ENCODE data around the gene UBASH3A.
"Not testable (repeated sequence)": the region's sequence is repeated elsewhere in the genome, so short reads cannot be mapped to it uniquely, and the experiment has no call there.

Gene UBASH3A

GRCh38 chr21:42407476-42407875 lies 3.8 kb downstream of the UBASH3A start:
- Histone ChIP-seq H3K14ac (ENCODE audit: low read length) (no peak overlapping the region), H3K79me2 (ENCODE audit: control insufficient read depth, insufficient read depth, low read length, poor library complexity) (no peaks in the 10 kb centered on the region), H3K27me3 (ENCODE audit: insufficient read depth, low read length) (no peaks in the 10 kb centered on the region), H3K9ac (ENCODE audit: low read length) (no peak overlapping the region), H2BK12ac (ENCODE audit: low read length) (no peak overlapping the region), H3K4me3 (ENCODE audit: low read depth, low read length) (no peak overlapping the region), H4K8ac (ENCODE audit: low read depth, low read length) (no peak overlapping the region), H4K91ac (ENCODE audit: low read depth, low read length) (no peak overlapping the region), H2BK5ac (ENCODE audit: low read depth, low read length, poor library complexity) (no peak overlapping the region), H3K36me3 (ENCODE audit: control insufficient read depth in 1 of 2, insufficient read depth in 2 of 2, low read length in 2 of 2) (no peaks in the 10 kb centered on the region), H2AK5ac (ENCODE audit: low read length) (no peak overlapping the region), H3K79me1 (ENCODE audit: low read length) (no peaks in the 10 kb centered on the region), H3K4me1 (ENCODE audit: control insufficient read depth in 1 of 2, insufficient read depth in 2 of 2, low read length in 2 of 2) (no peaks in the 10 kb centered on the region), H3K27ac (ENCODE audit: low read depth, low read length) (no peak overlapping the region), H2BK120ac (ENCODE audit: insufficient read depth, low read length, poor library complexity) (no peak overlapping the region), H4K12ac (ENCODE audit: low read depth, low read length) (no peak overlapping the region), H3K9me3 (ENCODE audit: insufficient read depth, low read depth, low read length) (peaks cover 5% of the 10 kb centered on the region), H3K4me2 (ENCODE audit: low read length) (no peak overlapping the region), H3K4ac (ENCODE audit: low read depth, low read length) (no peak overlapping the region), H3K18ac (ENCODE audit: low read length) (no peak overlapping the region), H3K23ac (ENCODE audit: low read length) (no peak overlapping the region), H2AFZ (ENCODE audit: insufficient read depth, low read length, poor library complexity) (no peak overlapping the region)
- DNase-seq = no peak
- WGBS (ENCODE audit: extremely low coverage, insufficient coverage, insufficient read length) = no CpG with 5 or more reads among the region's 5 CpGs

- not testable (repeated sequence) for H3K4ac ChIP-seq (ENCODE audit: low read depth, low read length); H4K91ac ChIP-seq (ENCODE audit: low read depth, low read length); H3K4me1 ChIP-seq (ENCODE audit: control insufficient read depth in 1 of 2, insufficient read depth in 2 of 2, low read length in 2 of 2); H3K79me2 ChIP-seq (ENCODE audit: control insufficient read depth, insufficient read depth, low read length, poor library complexity); H2BK5ac ChIP-seq (ENCODE audit: low read depth, low read length, poor library complexity); H3K14ac ChIP-seq (ENCODE audit: low read length); H2BK120ac ChIP-seq (ENCODE audit: insufficient read depth, low read length, poor library complexity); H2AFZ ChIP-seq (ENCODE audit: insufficient read depth, low read length, poor library complexity); H3K27me3 ChIP-seq (ENCODE audit: insufficient read depth, low read length); H4K12ac ChIP-seq (ENCODE audit: low read depth, low read length); H3K27ac ChIP-seq (ENCODE audit: low read depth, low read length); H3K4me3 ChIP-seq (ENCODE audit: low read depth, low read length); H2AK5ac ChIP-seq (ENCODE audit: low read length); H3K18ac ChIP-seq (ENCODE audit: low read length); H4K8ac ChIP-seq (ENCODE audit: low read depth, low read length); DNase-seq; H3K4me2 ChIP-seq (ENCODE audit: low read length); H3K9ac ChIP-seq (ENCODE audit: low read length); H3K23ac ChIP-seq (ENCODE audit: low read length); H3K36me3 ChIP-seq (ENCODE audit: control insufficient read depth in 1 of 2, insufficient read depth in 2 of 2, low read length in 2 of 2); H3K9me3 ChIP-seq (ENCODE audit: insufficient read depth, low read depth, low read length); H2BK12ac ChIP-seq (ENCODE audit: low read length); H3K79me1 ChIP-seq (ENCODE audit: low read length)
- no CpG with 5 or more reads among the region's 5 CpGs for WGBS (ENCODE audit: extremely low coverage, insufficient coverage, insufficient read length)
These were observed 5.0 kb downstream of the UBASH3A start for GRCh38 chr21:42408718-42409117.

- H3K36me3 ChIP-seq (ENCODE audit: control insufficient read depth in 1 of 2, insufficient read depth in 2 of 2, low read length in 2 of 2) = no peaks in the 10 kb centered on the region
- H3K4me2 ChIP-seq (ENCODE audit: low read length) = no peak overlapping the region
- no peak overlapping the region for H3K23ac ChIP-seq (ENCODE audit: low read length)
- no CpG with 5 or more reads among the region's 7 CpGs for WGBS (ENCODE audit: extremely low coverage, insufficient coverage, insufficient read length)
- no peak overlapping the region for H2BK5ac ChIP-seq (ENCODE audit: low read depth, low read length, poor library complexity)
- H4K91ac ChIP-seq (ENCODE audit: low read depth, low read length) = no peak overlapping the region
- no peak overlapping the region for H2BK120ac ChIP-seq (ENCODE audit: insufficient read depth, low read length, poor library complexity)
- no peaks in the 10 kb centered on the region for H3K4me1 ChIP-seq (ENCODE audit: control insufficient read depth in 1 of 2, insufficient read depth in 2 of 2, low read length in 2 of 2)
- no peaks in the 10 kb centered on the region for H3K79me1 ChIP-seq (ENCODE audit: low read length)
- no peak overlapping the region for H3K18ac ChIP-seq (ENCODE audit: low read length)
- DNase-seq = no peak
- H4K12ac ChIP-seq (ENCODE audit: low read depth, low read length) = no peak overlapping the region
- peaks cover 5% of the 10 kb centered on the region for H3K9me3 ChIP-seq (ENCODE audit: insufficient read depth, low read depth, low read length)
- H3K79me2 ChIP-seq (ENCODE audit: control insufficient read depth, insufficient read depth, low read length, poor library complexity) = no peaks in the 10 kb centered on the region
- no peak overlapping the region for H3K4me3 ChIP-seq (ENCODE audit: low read depth, low read length)
- H3K4ac ChIP-seq (ENCODE audit: low read depth, low read length) = no peak overlapping the region
- H2BK12ac ChIP-seq (ENCODE audit: low read length) = no peak overlapping the region
- H4K8ac ChIP-seq (ENCODE audit: low read depth, low read length) = no peak overlapping the region
- no peak overlapping the region for H3K27ac ChIP-seq (ENCODE audit: low read depth, low read length)
- H3K9ac ChIP-seq (ENCODE audit: low read length) = no peak overlapping the region
- H3K27me3 ChIP-seq (ENCODE audit: insufficient read depth, low read length) = no peaks in the 10 kb centered on the region
- H2AFZ ChIP-seq (ENCODE audit: insufficient read depth, low read length, poor library complexity) = no peak overlapping the region
- no peak overlapping the region for H3K14ac ChIP-seq (ENCODE audit: low read length)
- no peak overlapping the region for H2AK5ac ChIP-seq (ENCODE audit: low read length)
These were observed 5.7 kb downstream of the UBASH3A start for GRCh38 chr21:42409366-42409765.

GRCh38 chr21:42411197-42411869 lies 7.6 kb downstream of the UBASH3A start:
- Histone ChIP-seq H3K23ac (ENCODE audit: low read length) (no peak overlapping the region), H2BK12ac (ENCODE audit: low read length) (no peak overlapping the region)

More at GRCh38 chr21:42411197-42411869, 7.6 kb downstream of the UBASH3A start:
- no peak for DNase-seq
- no peaks in the 10 kb centered on the region for H3K79me2 ChIP-seq (ENCODE audit: control insufficient read depth, insufficient read depth, low read length, poor library complexity)
- H4K91ac ChIP-seq (ENCODE audit: low read depth, low read length) = no peak overlapping the region
- no peak overlapping the region for H3K4me3 ChIP-seq (ENCODE audit: low read depth, low read length)
- peaks cover 3% of the 10 kb centered on the region for H3K9me3 ChIP-seq (ENCODE audit: insufficient read depth, low read depth, low read length)
- no peak overlapping the region for H2AK5ac ChIP-seq (ENCODE audit: low read length)
- H3K18ac ChIP-seq (ENCODE audit: low read length) = no peak overlapping the region
- no peaks in the 10 kb centered on the region for H3K27me3 ChIP-seq (ENCODE audit: insufficient read depth, low read length)
- no peak overlapping the region for H4K12ac ChIP-seq (ENCODE audit: low read depth, low read length)
- no peak overlapping the region for H2BK5ac ChIP-seq (ENCODE audit: low read depth, low read length, poor library complexity)
- no peaks in the 10 kb centered on the region for H3K4me1 ChIP-seq (ENCODE audit: control insufficient read depth in 1 of 2, insufficient read depth in 2 of 2, low read length in 2 of 2)
- no peak overlapping the region for H3K14ac ChIP-seq (ENCODE audit: low read length)
- H3K9ac ChIP-seq (ENCODE audit: low read length) = no peak overlapping the region
- no peak overlapping the region for H4K8ac ChIP-seq (ENCODE audit: low read depth, low read length)
- no peak overlapping the region for H3K27ac ChIP-seq (ENCODE audit: low read depth, low read length)
- no peaks in the 10 kb centered on the region for H3K36me3 ChIP-seq (ENCODE audit: control insufficient read depth in 1 of 2, insufficient read depth in 2 of 2, low read length in 2 of 2)
- no peak overlapping the region for H2BK120ac ChIP-seq (ENCODE audit: insufficient read depth, low read length, poor library complexity)
- no peak overlapping the region for H3K4me2 ChIP-seq (ENCODE audit: low read length)
- no peaks in the 10 kb centered on the region for H3K79me1 ChIP-seq (ENCODE audit: low read length)
- H2AFZ ChIP-seq (ENCODE audit: insufficient read depth, low read length, poor library complexity) = no peak overlapping the region
- no CpG with 5 or more reads among the region's 7 CpGs for WGBS (ENCODE audit: extremely low coverage, insufficient coverage, insufficient read length)
- no peak overlapping the region for H3K4ac ChIP-seq (ENCODE audit: low read depth, low read length)
